CD4-positive, alpha-beta T cell treated with Interleukin-15 for 1 hour (primary cell): ENCODE results near the gene PRKCB.
A peak's percentile ranks its signal among the peaks of the same experiment; 100 is the strongest.
"Not testable (repeated sequence)": the region's sequence is repeated elsewhere in the genome, so short reads cannot be mapped to it uniquely, and the experiment has no call there.

Experiments
- DNase-seq: peaks from one replicate; pipeline ENCODE4 v3.0.0-alpha.2; 2020

The PRKCB gene

DNA sequence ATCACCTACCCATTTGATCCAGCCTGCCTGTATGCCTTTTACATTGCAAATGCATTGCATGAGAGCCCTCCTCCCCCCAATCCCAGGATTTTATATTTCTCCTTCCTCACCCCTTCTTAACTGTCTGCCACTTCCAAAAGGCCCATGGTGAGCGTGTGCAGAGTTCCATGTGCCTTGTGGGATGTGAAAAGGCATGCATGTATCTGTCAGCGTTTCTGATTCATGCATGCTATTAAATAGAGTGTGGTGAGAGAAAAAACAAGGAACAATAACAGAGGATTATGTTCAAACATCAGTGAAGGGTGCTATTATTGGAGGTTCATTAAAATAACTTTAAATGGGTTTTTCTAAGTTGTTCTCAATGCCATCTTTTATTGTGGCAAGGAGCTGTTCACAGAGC lies 359.4 kb downstream of the PRKCB start:
- DNase-seq = no peak

DNA sequence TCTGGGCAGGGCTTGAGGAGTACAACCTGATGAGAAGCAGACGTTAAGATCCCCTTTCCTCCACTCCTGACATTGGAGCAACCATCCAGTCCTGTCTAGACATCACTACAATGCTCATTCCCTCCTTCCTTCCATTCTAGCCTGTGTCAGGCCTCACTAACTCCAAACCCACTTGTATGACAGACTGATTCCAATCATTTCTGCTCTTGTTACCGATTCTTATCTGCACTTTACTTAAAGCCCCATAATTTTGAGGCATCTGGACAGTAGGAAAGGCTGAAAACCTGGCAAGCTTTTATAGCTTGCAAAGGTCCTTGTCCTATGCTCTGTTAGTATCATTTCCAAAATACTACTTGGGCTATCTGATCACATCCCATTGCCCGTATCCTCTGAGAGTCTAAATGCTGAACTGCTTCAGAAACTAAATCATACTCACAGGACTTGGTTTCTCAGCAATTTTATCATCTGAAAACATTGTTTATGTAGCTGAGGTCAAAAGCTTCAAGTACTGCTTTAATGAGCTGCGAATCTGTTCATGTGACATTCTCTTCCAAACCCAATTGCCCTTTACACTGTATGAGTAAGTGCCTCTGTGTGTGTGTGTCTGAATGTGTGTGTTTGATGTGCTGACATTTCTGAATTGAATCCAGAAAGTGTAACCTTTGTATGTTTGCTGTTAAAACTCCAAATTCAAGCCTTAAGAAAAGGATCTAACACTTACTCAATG lies 363.2 kb downstream of the PRKCB start:
- no peak for DNase-seq

DNA sequence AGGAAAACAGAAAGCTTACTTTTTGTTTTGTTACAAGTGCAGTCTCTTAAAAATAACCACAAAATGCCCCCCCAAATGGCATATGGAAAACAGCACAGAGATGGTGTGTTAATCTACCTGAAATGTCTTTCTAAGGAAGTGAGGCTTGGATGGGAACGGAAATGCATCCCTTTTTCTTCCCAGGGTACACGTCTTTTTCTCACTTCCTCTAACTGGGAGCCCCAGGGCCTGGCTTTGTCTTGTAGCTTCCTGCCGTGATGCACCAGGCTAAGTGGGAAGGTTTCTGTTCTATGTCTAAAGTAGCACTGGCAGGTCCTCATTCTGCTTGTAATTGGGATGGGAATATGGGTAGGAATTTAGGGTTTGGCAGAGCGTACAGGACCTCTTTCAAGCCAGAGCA lies 367.9 kb downstream of the PRKCB start:
- DNase-seq = no peak

DNA sequence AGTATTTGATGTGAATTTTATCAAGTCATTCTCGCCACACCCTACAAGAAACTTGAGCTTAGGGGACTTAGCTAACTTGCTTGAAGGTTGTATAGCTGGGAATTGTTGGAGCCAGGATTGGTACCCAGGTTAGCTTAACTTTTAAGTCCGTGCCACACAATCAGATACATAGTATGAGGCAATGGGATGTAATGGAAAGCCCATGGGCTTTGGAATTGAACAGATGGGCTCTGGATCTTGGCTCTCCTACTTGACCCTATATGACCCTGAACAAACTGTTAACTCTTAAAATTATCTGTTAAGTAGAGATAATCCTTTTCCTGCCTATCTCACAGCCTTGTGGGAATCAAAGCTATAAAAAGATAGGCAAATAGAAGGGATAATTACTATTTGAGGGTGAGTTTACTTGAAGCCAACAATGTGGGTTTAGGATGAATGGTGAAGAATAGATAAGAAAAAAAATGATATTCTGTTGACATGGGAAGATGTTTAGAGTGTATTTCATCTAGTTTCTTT lies 368.4 kb downstream of the PRKCB start:
- DNase-seq = no peak

DNA sequence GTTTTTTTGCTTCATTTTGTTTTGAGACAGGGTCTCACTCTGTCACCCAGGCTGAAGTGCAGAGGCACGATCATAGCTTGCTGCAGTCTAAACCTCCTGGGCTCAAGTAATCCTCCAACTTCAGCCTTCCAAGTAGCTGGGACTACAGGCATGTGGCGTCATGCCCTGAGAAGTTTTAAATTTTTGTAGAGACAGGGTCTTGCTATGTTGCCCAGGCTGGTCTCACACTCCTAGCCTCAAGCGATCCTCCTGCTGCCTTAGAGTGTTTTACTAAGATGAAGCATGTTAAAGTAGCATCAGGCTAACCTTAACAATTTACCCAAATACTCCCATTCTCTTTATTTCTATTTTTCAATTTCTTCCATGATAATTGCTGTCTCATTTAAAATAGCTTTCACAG lies 371.1 kb downstream of the PRKCB start:
- no peak for DNase-seq

DNA sequence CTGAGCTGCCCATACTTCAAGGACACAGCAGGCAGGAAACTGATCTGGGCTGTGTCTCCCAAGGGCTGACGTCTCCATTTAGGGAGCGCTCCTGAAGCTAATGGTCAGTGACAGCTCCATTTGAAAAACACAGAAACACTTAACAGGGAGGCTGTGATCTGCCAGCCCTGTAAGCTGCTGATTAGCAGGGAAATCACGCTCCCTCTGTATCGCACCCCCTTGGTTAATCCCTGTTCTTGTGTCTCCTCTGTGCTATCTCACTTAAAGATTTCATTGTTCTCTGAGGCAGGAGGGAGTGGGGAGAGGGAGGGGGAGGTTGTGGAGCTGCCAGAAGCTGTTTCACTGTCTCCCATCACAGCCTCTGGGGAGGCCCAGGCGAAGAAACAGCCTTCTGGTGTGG lies 372.9 kb downstream of the PRKCB start:
- no peak for DNase-seq

DNA sequence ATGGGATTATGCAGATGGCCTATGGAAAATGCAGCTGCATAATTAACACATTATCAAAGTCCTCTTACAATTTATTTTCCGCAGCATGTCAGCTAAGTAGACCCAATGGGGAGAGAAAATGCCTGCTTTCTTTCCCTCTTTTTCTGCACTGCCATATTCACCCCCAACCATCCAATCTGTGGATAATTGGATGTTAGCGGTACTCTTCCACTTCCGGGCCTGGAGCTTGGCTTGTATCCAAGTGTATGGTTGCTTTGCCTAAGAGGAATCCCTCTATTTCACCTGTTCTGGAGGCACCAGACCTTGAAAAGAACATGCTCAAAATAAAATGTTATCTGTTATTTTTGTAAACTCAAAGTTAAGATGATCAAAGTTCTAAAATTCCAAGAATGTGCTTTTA lies 379.2 kb downstream of the PRKCB start:
- DNase-seq = no peak

DNA sequence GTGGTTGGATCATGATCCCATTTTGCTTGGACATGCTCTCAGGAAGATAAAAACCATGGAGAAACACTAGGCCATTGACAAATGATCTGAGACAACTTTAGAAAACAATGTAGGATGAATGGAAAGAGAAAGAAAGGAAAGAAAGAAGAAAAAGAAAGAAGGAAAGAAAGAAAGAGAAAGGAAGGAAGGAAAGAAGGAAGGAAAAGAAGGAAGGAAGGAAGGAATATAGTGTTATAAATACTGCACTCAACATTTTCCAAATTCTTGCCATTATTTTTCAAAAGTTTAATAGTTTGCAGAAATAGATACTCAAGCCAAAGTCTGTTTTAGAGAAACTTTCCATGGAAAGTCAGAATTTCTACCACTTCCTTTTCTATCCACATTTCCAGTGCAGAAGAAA lies 381.2 kb downstream of the PRKCB start:
- no peak for DNase-seq

DNA sequence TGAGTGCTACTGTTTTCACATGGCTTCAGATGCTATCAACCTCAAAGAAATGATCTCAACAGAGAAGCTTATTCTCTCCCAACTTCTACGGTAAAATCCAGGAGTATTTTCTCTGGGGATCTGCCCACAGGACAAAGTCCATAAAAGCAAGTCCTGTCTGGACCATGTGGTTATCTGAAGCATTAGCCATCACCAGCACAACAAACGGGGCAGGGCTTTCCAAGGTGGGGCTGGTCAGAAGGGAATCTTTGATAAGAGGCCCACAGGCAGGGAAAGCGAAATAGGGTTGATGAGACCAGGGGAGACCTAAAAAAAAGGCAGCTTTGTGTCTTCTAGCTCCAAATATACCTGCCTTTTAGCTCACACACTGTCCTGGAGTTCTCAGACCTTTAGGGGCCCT lies 381.7 kb downstream of the PRKCB start:
- DNase-seq = no peak

DNA sequence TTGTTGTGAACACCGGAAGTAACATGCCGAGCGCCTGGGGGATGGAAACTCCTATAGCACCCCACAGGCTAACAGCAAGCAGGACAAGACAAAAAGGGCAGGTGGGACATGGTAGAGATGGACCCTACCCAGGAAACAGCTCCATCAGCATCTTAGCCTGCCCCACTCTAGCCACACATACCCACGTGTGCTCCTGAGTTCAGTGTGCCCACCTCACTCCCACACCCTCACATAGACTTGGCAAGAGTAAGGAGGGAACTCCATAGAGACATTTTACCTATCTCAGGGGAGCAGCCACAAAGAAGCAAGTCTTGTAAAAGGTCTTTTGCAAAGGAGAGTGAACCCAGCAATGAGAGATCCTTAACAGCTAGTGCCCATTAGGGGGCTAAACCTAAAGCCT lies 382.5 kb downstream of the PRKCB start:
- DNase-seq = no peak

DNA sequence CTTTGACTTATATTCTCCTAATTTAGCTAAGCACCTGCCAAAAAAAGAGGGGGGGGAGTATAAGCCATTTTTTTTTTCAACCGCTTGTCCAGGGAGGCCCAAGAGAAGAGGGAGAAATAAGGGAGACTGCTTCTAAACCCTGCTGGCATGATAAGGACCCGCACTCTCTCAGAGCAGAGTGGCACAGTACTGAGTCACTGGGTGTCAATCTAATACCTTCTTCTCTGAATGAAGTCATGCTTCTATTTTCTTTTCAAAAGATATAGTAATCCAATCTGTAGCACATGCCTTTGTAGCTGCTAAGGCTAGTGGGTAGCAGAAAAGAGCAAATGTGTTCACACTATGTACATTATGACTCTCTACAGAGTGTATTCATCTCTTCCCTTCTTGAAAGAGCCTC lies 385.4 kb downstream of the PRKCB start:
- DNase-seq = no peak

DNA sequence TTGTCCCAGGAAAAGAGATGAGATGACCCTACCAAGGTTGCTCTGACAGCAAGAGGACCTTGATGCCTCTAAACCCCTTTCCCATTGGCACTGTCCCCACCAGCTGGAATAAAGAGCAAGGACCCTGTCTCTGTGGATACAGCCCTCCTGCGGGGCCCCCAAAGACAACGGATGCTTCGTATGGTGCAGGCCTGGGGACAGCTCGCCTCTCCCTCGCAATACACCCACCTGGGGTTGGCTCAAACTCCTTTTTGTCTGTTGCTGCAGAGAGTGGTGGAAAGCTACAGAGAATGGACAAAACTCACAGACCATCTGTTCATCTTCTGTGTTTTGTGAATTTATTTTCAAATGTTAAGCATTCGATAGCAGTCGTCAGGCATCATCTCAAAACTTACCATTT lies 392.7 kb downstream of the PRKCB start:
- DNase-seq = no peak

DNA sequence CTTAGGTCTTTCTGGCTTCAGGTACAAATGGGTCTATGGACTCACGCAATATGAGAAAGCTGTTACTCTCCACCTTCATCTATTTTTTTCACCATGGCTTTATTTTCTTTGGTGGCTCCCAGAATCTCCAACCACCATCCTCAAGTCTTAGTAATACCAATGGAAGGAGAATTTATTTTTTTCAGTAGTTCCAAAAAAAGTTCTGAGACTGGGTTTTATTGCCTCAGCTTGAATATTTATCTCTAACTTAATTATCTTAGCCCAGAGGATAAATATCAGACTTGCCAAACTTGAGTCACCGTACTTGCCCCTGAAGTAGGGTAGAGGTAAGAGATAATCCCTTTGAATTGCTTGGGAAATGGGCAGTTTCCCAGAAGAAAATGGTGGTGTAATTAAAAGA lies 397.2 kb downstream of the PRKCB start:
- no peak for DNase-seq

DNA sequence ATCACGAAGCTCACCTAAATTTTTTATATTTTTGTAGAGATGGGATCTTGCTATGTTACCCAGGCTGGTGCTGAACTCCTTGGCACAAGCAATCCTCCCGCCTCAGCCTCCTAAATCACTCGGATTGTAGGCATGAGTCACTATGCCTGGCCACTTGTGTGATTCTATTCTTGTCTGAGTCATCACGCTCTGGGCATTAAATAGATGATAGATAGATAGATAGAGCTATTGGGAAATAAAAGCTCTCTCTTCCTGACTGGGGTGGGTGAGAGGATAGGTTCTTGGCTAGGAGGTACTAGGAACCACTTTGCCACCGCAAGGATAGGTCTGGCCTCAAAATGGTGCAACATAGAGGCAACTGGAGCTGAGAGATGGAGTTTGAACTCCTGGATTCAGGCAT lies 399.0 kb downstream of the PRKCB start:
- no peak for DNase-seq

DNA sequence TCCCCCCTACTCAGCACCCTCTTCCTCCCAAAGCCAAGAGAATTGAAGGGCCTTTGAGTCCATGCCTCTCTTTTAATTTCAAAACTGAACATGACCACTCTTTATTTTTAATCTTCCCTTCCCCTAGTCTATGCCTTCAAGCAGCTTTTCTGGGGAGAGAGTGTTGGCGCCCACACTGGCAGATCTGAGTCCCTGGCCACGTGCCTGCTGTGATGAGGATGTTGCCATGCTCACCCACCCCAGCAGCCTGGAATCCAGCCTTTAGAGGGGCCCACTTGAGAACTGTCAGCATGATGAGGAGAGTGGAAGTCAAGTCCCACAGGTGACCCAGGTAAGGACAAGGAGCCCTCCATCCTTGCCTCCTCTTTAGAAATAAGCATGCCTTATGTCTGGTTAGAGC lies 400.0 kb downstream of the PRKCB start:
- DNase-seq = no peak

DNA sequence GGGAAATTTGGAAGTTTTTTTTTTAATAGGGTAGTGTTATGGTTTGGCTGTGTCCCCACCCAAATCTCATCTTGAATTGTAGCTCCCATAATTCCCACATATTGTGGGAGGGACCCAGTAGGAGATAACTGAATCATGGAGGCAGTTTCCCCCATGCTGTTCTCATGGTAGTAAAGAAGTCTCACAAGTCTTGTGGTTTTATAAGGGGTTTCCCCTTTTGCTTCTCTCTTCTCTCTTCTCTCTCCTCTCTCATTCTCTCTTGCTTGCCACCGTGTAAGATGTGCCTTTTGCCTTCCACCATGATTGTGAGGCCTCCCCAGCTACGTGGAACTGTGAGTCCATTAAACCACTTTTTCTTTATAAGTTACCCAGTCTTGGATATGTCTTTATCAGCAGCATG lies 403.1 kb downstream of the PRKCB start:
- DNase-seq = not testable (repeated sequence)

DNA sequence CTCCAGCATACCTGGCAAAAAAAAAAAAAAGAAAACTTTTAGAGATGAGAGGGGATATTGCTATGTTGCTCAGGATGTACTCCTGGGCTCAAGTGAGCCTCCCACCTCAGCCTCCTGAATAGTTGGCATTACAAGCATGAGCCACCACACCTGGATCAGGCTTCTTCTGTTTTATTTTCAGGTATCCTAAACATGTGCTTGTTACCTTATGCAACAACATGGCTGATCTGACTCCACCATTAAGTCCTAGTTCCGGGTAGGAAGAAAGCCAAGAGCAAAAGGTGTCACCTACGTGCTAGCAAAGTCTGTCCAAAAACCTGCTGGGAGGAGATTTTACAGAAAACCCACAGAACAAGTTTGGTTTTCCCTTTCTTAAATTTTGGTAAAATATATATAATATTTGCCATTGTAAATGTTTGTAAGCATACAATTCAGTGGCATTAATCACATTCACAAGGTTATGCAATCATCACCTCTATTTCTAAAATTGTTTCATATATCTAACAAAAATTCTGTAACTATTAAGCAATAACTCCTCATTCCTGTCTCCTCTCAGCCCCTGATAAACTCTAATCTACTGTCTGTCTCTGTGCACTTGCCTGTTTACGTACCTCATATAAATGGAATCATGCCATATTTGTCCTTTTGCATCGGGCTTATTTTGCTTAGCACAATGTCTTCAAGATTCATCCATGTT lies 411.3 kb downstream of the PRKCB start:
- DNase-seq = no peak

DNA sequence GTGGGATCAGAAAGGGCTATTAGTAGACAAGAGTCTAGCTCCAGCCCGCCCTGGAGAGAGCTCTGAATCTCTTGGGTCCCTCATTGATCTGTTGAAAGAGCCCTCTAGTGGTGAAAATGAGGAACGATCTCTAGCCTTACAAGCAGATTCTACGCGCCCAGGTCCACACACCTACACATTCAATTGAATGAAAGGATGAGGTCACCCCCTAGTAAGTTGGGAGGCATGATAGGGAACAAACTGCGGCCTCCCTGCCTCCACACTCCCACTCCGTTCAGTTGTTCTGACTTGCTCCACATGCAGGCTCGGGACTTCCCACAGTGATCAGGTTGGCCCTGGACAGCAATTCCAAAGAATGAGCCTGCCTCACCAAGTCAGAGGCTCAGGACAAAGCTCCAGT lies 417.4 kb downstream of the PRKCB start:
- DNase-seq = no peak

DNA sequence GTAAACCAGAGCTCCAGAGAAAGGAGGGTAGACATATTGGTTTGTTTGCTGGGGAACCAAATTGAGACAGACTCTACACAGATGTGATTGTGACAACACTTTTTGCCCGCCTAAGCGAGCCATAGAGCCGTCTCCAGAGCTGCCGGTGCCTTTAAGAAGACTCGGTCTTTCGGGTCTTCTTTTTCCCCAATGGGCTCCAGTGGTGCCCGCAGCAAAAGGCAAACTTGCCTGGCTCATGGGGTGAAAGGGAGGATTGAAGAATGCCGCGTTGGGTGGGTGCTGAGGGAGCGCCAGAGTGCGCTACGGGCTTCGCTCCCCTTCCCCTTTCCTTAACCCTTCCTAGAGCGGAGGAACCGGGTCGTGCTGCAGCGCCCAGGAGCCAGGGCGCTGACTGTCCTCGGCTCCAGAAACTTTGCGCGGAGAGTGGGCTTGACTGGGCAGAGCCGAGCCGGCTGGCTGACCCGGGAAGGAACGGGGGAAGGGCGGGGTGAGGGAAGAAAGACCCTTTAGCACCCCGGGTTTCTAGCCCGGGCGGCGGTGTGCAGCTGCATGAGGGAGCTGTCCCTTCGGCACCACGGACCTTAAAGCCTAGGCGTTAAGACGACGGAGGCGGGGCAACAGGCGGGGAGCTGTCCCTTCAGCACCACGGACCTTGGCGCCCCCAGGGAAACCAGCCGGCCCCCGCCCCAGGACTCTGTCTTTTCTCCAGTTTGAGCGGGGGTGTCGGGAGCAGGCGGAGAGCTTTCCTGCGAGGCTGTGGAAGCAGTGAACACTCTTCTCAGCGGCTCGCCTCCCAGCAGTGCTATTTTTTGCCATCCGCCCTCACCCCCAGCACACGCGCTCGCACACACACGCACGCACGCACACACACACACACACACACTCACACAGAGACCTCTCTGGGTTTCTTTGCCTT lies 419.9 kb downstream of the PRKCB start, which contains the start of gene CACNG3:
TSS of gene CACNG3 (plus strand) at position 880 of the 916 bp plus-strand sequence. CDS start 420 bp downstream, outside the sequence.
- DNase-seq = peak; percentile 36

DNA sequence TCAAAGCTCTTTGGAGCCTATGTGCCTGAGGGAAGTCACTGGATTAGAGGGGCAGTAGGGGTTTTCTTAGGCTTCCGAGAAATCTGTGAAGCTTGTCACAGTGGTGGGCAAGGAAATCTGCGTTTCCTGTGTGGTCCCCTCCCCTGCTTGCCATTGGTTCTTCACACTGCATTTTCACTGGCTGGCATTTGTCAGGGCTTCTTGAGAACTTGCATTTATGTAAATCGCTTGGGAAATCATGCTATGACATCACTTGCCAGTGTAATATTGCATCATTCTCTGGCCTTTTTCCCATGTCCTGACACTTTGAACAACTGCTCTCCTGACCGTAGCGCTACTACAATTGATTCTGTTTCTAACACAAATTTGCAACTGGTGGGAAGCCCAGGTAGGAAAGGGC lies 422.2 kb downstream of the PRKCB start:
- DNase-seq = no peak

DNA sequence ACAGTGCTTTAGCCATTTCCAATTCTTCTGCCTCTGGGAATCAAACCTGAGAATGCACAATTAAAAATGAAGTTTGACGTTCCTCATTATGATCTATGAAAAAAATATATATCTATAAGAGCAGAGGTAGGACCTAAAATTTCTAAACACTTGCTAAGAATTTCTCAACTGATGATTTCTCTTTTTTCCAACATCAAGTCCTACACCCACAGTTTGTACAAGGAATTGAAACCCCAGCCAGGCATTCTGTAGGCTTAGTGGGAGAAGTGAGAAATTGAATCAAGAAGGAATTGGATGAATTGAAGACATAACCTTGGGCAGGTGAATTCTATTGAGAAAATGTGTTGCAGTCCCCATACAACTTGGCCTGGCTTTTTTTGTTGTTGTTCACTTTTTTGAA lies 423.0 kb downstream of the PRKCB start:
- no peak for DNase-seq

DNA sequence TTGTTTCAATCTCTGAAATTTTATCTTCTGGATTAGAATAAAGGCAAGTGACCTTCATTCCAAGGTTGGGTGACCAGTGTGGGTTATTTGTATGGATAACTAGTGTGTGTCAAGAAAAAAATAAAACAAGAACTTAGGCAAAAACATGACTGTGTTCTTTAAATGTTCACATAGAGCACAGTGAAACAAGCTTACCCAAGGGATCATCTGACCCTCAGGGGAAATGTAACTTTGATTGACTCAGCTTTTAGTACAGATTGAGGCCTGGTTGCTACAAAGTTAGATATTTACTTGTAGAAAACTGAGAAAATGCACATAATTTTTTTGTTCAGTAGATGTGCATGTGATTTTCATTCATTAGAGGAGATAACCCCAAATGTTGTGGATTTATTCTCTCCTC lies 427.0 kb downstream of the PRKCB start:
- no peak for DNase-seq
